GM12872 (cell line): ENCODE measurements around the gene TMED4.

Source experiments
- CTCF ChIP-seq: IDR thresholded peaks from 3 replicates; pipeline ENCODE4 v1.5.1; 2011; ENCODE audit warnings: low read depth, mild to moderate bottlenecking, low read length, moderate library complexity; ENCODE audit not compliant: insufficient read depth

Gene TMED4

GRCh38 chr7:44583146-44583865, 1.3 kb upstream of the TMED4 start:
- TF ChIP-seq CTCF: no peak

- TF ChIP-seq CTCF: no peak
Measured at GRCh38 chr7:44580945-44581878, 819 bp downstream of the TMED4 start.

- TF ChIP-seq CTCF: no peak
Measured at GRCh38 chr7:44576228-44576627, 5.8 kb downstream of the TMED4 start.

GRCh38 chr7:44575054-44575453, 7.0 kb downstream of the TMED4 start:
- no peak for TF ChIP-seq CTCF

- no peak for TF ChIP-seq CTCF
Measured at GRCh38 chr7:44574287-44574872, 7.7 kb downstream of the TMED4 start.

- no peak for TF ChIP-seq CTCF
Measured at GRCh38 chr7:44573464-44574286, 8.4 kb downstream of the TMED4 start, which contains the start of gene DDX56. DDX56 (minus strand) TSS chr7:44573908; CDS start chr7:44573895, 13 bp downstream.
